ENCODE measurements around the gene IRF1.
"Not testable (repeated sequence)": the region's sequence is repeated elsewhere in the genome, so short reads cannot be mapped to it uniquely, and the experiment has no call there.

Gene IRF1

DNA sequence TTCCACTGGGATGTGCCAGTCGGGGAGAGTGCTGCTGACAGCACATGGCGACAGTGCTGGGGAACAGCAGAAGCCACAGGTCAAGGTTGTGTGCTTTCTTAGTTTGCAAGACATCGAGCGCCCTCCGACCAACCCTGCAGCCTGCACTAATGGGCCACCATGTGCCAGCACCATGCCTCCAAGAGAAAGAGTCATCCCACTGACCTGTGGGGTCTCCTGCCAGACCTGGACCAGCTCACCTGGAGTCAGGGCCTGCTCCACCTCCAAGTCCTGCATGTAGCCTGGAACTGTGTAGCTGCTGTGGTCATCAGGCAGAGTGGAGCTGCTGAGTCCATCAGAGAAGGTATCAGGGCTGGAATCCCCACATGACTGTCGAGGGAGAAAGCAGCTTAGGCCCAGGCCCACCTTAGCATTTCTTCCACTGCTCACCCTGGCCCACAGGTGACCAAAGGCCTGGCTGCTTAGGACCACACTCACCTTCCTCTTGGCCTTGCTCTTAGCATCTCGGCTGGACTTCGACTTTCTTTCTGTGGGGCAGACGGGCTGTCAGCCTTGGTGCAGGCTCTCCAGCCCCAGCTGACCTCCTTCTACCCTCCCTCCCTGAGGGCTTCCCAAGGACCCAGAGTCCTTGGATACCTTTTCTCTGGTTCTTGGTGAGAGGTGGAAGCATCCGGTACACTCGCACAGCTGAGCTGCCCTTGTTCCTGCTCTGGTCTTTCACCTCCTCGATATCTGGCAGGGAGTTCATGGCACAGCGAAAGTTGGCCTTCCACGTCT, 4.1 kb downstream of the IRF1 start:
- DNase-seq (ENCODE audit: low read depth) = no peak

DNA sequence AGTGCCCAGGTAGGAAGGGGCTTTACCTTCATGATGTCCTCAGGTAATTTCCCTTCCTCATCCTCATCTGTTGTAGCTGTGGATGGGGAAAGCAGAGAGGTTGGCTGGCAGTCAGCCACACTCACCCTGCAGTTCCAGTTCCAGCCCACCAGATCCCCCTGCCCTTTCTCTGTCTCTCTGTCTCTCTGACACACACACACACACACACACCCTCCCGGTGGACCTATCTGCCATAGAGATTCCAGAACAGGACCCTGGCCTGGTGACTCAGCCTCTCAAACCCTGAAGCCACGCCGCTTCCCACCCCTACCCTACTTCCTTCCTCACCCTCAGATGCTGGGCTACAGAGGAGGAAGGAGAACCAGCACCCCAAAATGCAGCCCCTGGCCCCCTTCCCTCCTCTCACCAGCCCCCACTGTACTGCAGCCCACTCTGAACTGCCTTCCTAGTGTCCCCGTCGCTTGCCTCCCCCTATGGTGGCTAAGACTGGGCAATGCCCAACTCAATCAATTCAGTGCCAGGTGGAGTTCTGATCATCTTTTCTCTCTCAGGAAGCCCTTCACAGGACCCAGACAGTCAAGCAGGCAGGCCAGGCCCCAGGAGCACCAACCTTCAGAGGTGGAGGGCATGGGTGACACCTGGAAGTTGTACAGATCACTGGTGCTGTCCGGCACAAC, 4.8 kb downstream of the IRF1 start:
- no peak for DNase-seq (ENCODE audit: low read depth)

GRCh38 chr5:132484876-132485640, 5.5 kb downstream of the IRF1 start:
- DNase-seq (ENCODE audit: low read depth) = not testable (repeated sequence)

DNA sequence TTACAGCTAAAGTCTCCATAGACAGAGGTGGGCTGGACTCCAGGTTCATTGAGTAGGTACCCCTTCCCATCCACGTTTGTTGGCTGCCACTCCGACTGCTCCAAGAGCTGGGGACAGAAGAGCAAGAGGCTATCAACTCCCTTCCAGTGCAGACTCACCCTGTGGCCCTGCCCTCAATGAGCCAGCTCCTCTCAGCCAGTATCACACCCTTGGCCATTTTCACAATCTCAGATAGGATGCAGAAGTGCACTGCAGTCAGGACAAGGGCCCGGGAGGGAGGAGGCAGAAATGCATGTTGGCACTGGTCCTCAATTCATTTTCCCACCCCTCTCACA, 6.2 kb downstream of the IRF1 start:
- no peak for DNase-seq (ENCODE audit: low read depth)

GRCh38 chr5:132483661-132484390, 6.7 kb downstream of the IRF1 start:
- no peak for DNase-seq (ENCODE audit: low read depth)

DNA sequence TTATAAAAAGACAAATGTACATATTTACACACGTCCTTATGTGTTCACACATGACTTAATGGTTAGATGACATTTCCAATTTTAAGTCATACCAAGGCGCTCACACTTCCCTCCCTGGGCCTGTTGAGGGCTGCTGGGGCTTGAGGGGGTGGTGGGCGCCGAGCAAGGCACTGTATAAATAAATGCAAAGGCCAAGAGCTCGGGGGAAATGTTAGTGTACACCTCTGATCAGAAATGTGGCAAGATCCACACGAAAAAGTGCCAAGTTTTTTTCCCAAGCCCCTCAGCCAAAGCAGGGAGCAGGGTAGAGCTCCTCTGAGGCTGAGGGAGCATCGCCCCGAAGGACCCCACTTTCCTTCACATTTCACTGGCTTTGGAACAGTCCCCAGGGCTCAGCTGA, 7.5 kb downstream of the IRF1 start:
- DNase-seq (ENCODE audit: low read depth) = no peak

DNA sequence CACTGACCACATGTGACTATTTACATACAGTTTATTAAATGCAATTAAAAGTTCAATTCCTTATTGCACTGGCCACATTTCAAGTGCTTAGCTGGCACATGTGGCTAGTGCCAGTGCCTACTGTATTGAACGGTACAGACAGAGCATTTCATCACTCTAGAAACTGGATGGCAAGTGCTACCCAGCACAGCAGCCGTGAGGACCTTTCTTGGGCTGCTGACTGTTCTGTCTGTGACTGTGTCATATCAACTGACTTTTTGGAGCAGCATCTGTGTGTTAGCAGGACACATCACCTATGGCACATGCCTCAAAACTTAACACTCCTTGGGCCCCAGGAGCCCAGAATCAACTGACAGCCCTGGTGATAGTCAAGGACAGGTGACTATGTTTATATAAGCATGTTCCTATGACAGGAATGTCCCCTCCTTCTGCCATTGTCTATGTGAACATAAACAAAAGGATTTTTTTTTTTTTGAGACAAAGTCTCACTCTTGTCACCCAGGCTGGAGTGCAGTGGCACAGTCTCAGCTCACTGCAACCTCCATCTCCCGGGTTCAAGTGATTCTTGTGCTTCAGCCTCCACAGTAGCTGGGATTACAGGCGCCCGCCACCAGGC, 8.9 kb downstream of the IRF1 start:
- no peak for DNase-seq (ENCODE audit: low read depth)

DNA sequence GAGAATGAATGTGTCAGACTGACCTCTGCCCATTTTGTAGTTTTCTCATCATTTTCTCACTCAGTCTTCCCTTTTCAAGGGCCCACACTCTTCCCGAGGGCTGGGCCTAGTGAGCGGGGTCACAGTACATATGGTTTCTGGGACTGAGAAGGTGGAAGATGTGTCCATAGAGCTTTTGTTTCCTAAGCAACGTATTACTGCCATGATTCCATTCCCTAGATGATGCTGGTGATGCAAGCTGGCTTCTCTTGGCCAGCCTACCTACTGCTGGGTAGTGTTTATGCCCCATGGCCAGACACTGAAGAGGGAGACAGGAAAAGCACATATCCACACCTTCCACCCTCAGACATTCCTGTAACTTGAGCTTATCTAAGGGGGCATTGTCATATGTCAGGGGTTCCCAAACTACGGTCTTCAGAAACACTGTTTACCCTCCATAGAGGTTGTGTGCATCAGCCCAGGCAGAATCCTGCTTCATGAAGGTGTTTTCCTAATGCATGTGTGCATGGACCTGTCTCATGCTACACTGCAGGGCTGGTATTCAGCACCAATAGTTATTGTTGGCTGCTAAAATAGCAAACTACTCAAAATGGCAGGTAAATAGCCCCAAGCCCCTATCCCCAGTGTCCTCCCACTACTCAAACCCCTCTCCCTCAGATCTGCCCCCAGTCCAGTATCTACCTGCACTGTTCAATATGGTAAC, 9.5 kb downstream of the IRF1 start:
- DNase-seq (ENCODE audit: low read depth) = no peak

DNA sequence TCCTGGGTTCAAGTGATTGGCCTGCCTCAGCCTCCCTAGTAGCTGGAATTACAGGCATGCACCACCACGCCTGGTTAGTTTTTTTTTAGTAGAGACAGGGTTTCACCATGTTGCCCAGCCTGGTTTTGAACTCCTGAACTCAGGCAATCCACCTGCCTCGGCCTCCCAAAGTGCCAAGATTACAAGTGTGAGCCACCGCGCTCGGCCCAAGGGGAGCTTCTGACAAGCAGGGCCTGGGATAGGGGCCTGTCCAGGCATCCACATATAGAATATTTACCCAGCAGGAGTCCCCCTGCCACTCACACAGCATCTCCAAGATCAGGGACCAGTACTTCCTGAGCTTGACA, 10.1 kb downstream of the IRF1 start:
- no peak for DNase-seq (ENCODE audit: low read depth)

GRCh38 chr5:132480042-132480441, 10.5 kb downstream of the IRF1 start:
- DNase-seq (ENCODE audit: low read depth) = no peak

- DNase-seq (ENCODE audit: low read depth) = no peak
Observed at GRCh38 chr5:132479111-132479951, 11.2 kb downstream of the IRF1 start.

- DNase-seq (ENCODE audit: low read depth) = no peak
Observed at GRCh38 chr5:132478366-132478871, 12.2 kb downstream of the IRF1 start.

GRCh38 chr5:132477784-132478365, 12.7 kb downstream of the IRF1 start:
- DNase-seq (ENCODE audit: low read depth) = no peak

DNA sequence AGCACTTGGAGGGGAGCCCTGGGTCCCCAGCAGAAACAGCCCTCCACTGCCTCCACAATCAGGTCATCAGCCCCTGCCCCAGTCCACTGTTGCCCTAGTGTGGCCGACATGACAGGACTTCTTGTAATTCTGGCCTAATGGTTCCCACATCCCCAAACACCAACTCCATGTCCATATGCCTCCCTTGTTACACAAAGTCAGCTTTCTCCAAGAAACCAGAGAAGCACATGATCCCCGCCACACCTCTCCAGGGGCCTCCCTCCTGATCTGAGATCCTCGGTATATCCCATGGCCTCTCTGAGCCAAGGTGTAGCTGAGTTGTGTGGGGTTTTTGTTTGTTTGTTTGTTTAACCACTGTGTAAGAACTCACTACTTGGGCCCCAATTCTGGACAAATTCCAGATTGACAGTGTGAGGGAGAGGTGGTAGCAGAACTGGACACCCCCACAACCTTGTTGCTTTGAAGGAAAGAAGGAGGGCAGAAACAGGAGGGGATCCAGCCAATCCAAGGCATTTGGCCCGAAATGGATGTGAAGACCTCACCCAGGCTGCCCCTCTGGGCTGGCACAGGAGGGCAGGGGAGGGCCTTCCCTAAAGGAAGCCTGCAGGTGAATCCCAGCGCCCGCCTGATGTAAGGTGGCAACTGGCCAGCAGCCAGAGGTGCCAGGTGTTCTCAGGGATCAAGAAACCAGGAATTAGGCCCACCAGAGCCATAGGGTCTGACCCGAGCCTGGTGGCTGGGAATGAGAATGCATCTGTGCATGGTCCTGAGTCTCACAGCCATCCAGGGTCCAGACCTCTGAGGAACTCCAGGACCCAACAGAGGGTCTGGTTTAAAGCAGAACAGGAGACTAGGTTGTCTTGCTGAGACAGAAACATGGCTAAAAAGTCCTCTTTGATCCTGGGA, 13.4 kb downstream of the IRF1 start:
- no peak for DNase-seq (ENCODE audit: low read depth)

DNA sequence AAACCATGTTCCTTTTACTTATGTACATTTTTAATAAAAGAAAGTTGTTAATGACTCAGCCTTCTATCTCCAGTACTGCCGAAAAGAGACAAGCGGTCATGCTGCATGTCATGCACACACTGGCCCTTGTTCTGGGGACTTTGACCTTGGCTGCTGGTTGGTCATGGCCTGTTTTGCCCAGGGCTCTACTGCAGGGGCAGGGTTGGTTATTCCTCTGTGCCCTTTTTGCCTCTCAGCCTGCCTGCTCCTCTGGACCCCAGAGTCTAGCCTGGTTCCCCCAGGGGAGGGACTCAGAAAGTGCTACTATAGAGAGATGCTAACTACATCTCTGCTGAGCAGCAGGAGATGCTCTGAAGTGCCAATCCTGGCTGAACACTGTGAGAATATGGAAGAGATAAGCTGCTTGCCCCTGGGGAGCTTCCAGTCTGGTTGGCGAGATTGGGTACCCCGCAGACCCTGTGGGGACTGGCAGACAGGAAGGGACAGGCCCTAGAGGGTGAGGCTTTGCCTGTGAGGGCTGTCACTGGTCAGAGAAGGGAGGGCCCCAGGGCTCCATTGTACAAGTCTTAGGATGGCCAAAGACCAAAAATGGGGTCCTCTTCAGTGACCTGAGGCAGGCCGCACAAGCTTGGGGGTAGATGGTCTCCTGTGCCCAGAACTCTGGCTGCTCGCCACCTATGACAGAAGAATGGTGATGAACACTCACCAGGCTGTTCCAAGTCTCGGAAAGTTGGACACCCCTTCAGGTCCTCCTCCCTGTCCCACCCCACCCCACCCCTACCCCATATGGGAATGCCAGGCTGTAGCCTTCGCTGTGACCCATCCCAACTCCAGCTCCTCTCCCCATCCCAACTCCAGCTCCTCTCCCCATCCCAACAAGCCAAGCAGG, 14.3 kb downstream of the IRF1 start:
- DNase-seq (ENCODE audit: low read depth) = no peak

- DNase-seq (ENCODE audit: low read depth) = no peak
Observed at GRCh38 chr5:132475497-132475882, 15.1 kb downstream of the IRF1 start.

GRCh38 chr5:132474881-132475496, 15.6 kb downstream of the IRF1 start:
- no peak for DNase-seq (ENCODE audit: low read depth)
